Bronchial epithelial cell (primary cell): ENCODE results near the gene FRY. TPM values are rescaled to one million over a fixed set of nuclear protein-coding genes. Genes with fewer than 3 reads are reported as not detected.

ENCODE experiments used
- DNase-seq: peaks from one replicate; pipeline ENCODE4 v3.0.0-alpha.2; 2010; ENCODE audit warnings: low read depth
- FAIRE-seq: peaks from 2 replicates; lab custom pipeline; 2011; peaks lifted over from hg19 to GRCh38; lab: Jason Lieb, UNC
- H3K27me3 ChIP-seq: 2 replicates; pipeline ENCODE4 v1.5.1; 2011; ENCODE audit warnings: low read length; ENCODE audit not compliant: control insufficient read depth, insufficient read depth
- H3K36me3 ChIP-seq: 2 replicates; pipeline ENCODE4 v1.5.1; 2011; ENCODE audit warnings: low read length; ENCODE audit not compliant: control insufficient read depth, insufficient read depth
- H3K4me3 ChIP-seq: 2 replicates; pipeline ENCODE4 v1.5.1; 2011; ENCODE audit warnings: mild to moderate bottlenecking, low read depth, low read length, control low read depth
- total RNA-seq: library from RNA; depleted of rRNA; stranded (reverse); fragments of >200 nt; gene quantifications from 2 replicates; pipeline ENCODE4 v1.2.1, GENCODE V29; 2014
- TF ChIP-seq, protein P1 (sequence below): IDR thresholded peaks from 2 replicates; pipeline ENCODE4 v1.5.1; 2011; ENCODE audit warnings: mild to moderate bottlenecking, moderate library complexity, low read length, control low read depth, inconsistent platforms; ENCODE audit not compliant: insufficient read depth, severe bottlenecking

Gene FRY
- total RNA-seq, 1 donor from 2014 or later = 0.79 TPM

GRCh38 chr13:32203736-32204135, 172.2 kb downstream of the FRY start:
- FAIRE-seq (no peak), DNase-seq (no peak)
- H3K36me3 ChIP-seq = no peaks in the 10 kb centered on the region
- no peak overlapping the region for H3K4me3 ChIP-seq
- H3K27me3 ChIP-seq = no peaks in the 10 kb centered on the region
- TF ChIP-seq, protein P1, sequence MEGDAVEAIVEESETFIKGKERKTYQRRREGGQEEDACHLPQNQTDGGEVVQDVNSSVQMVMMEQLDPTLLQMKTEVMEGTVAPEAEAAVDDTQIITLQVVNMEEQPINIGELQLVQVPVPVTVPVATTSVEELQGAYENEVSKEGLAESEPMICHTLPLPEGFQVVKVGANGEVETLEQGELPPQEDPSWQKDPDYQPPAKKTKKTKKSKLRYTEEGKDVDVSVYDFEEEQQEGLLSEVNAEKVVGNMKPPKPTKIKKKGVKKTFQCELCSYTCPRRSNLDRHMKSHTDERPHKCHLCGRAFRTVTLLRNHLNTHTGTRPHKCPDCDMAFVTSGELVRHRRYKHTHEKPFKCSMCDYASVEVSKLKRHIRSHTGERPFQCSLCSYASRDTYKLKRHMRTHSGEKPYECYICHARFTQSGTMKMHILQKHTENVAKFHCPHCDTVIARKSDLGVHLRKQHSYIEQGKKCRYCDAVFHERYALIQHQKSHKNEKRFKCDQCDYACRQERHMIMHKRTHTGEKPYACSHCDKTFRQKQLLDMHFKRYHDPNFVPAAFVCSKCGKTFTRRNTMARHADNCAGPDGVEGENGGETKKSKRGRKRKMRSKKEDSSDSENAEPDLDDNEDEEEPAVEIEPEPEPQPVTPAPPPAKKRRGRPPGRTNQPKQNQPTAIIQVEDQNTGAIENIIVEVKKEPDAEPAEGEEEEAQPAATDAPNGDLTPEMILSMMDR = no peak

DNA sequence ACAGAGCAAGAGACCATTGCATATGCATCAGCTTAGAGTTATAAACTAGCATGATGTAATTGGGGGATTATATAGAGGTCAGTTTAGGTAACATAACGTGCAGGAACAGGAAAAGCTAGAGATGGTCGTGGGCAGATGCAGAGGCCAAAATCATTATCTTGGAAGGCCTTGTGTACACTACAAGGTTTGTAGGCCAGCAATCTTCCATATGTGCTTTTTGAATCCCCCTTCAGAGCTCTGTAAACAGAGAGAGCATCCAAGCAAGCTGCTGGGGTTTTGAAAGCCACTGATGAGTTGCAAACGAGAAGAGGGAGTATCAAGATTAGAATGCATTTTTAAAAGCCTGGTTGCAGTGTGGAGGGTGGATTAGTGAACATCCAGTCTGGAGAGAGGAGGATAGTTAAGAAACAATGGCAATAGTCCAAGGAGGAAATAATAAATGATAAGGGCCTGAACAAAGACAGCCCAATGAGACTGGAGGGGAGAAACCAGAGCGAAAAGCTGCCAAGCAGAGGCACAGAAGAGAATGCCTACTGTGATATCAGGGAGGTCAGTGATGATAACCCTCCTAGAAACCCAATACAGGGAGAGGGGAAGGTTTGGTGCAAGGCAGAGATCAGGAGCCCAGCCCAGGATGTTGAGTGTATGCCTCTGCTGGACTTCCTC, 174.0 kb downstream of the FRY start:
- H3K4me3 ChIP-seq = no peak overlapping the region
- no peaks in the 10 kb centered on the region for H3K36me3 ChIP-seq
- FAIRE-seq (no peak), DNase-seq (no peak)
- H3K27me3 ChIP-seq = no peaks in the 10 kb centered on the region
- TF ChIP-seq, protein P1 = no peak

GRCh38 chr13:32206097-32206740, 174.6 kb downstream of the FRY start:
- Histone ChIP-seq H3K27me3 (no peaks in the 10 kb centered on the region), H3K36me3 (no peaks in the 10 kb centered on the region), H3K4me3 (no peak overlapping the region)
- no peak for FAIRE-seq
- TF ChIP-seq, protein P1 = no peak
- peak; percentile 10 for DNase-seq

- FAIRE-seq = no peak
- no peak for DNase-seq
- no peaks in the 10 kb centered on the region for H3K27me3 ChIP-seq
- TF ChIP-seq, protein P1 = no peak
- H3K36me3 ChIP-seq = no peaks in the 10 kb centered on the region
- H3K4me3 ChIP-seq = no peak overlapping the region
Measured at GRCh38 chr13:32208860-32209259, 177.3 kb downstream of the FRY start.

GRCh38 chr13:32209652-32210051, 178.1 kb downstream of the FRY start:
- TF ChIP-seq, protein P1 = no peak
- H3K27me3 ChIP-seq = no peaks in the 10 kb centered on the region
- H3K4me3 ChIP-seq = no peak overlapping the region
- no peak for DNase-seq
- FAIRE-seq = no peak
- no peaks in the 10 kb centered on the region for H3K36me3 ChIP-seq

DNA sequence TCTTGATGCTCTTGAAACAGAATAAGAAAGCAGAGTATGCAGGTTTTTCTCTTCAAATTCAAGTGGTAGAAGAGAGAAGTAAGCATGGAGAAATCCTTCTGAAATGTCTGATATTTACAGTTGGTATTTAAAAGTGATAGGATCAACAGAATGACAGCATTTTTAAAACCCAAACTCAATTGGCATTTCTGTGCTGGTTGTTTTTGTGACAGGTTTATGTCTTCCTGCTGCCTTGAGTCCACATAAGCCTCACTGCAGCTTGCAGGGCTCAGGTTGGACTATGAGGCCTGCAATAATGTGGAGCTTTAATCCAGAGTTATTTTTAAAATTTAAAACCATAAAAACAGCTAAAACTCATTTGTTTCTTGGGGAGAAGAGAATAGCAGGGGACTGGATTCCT, 178.5 kb downstream of the FRY start:
- no peaks in the 10 kb centered on the region for H3K27me3 ChIP-seq
- TF ChIP-seq, protein P1 = no peak
- no peaks in the 10 kb centered on the region for H3K36me3 ChIP-seq
- DNase-seq = no peak
- FAIRE-seq = no peak
- H3K4me3 ChIP-seq = no peak overlapping the region
